HG03039 (cell line): ENCODE measurements around the gene SLC11A2.
"Not testable (repeated sequence)": the region's sequence is repeated elsewhere in the genome, so short reads cannot be mapped to it uniquely, and the experiment has no call there.

Experiments
- ATAC-seq: cut with Tn5 transposase; IDR thresholded peaks from one replicate; pipeline ENCODE4 v1.9.1; 2021; ENCODE audit warnings: mild to moderate bottlenecking, moderate library complexity; ENCODE audit not compliant: unreplicated experiment

SLC11A2 gene

DNA sequence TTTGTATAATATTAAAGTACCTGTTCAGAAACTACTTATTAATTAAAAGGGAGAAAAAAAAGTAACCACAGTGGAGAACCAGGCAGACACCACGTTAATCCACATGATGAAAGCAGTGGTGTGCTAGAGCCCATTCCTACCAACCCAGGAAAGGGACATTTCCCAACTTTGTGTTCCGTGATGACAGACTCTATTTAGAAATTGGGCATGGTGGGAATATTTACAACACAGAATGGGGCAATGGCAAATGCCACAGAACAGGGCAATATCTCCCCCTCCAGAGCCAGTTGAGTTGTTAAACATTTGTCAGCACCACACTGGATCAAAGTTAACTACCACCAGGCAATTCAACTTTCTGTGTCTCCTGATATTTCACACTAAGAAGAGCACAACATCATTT is 75.1 kb downstream of the SLC11A2 start:
- no peak for ATAC-seq

GRCh38 chr12:50949801-50950302 is 76.3 kb downstream of the SLC11A2 start:
- no peak for ATAC-seq

- no peak for ATAC-seq
Measured at GRCh38 chr12:50948798-50949197, 77.4 kb downstream of the SLC11A2 start.

DNA sequence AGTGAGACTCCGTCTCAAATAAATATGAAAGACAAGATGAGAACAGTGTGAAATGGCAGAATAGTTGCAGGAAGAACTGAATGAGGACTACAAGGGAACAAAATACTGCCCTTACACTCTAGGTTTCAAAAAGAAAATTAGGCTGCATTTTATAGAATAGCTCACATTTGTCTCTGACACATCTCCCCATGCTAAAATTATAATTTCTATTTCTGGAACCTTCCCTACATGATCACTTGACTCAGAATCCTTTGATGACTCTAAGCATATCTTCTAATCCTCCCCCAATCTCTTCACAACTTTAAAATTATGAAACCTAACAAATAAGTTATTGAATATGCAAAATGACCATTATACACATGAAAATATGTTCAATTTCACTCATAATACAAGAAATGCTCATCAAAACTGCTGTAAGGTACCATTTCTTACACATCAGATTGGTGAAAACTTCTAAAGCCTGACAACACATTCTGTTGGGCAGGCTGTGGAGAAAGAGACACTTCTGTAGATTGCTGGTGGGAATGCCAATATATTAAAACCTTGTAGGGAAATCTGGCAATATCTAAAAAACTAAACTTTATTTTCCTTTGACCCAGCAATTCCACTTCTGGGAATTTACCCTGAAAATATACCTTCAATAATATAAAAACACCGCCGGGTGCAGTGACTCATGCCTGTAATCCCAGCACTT is 78.1 kb downstream of the SLC11A2 start:
- no peak for ATAC-seq

GRCh38 chr12:50937653-50938052 is 88.5 kb downstream of the SLC11A2 start:
- no peak for ATAC-seq

DNA sequence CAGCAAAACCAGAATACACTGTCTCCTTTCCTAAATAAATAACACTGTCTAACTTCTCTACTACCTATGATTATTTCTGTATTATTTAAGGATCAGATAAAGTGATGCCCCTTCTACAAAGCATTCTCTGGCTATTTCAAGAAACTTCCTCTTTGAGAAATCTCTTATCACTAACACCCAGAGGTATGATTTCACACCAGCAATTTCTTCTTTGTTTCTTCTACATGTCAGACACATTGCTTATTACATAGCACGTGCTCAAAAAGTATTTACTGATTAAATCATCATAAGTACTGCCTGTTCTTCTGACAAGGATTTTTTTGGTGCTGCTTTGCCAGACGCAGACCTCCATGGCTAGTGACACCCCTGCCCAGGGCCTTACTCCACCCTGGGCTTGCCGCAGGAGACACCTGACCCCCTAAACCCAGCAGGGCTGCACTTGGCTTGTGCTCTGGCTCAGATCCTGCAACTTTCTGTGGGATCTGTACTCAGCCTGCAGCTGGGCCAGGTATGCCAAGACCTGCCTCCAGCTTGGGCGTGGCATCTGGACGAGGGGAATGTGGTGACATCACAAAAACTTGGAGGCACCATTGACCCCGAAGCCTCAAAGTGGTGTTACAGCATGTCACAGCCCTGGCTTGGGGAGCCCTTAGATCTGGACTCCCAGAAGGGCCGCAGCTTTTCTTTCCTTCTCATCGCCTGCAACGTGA is 89.2 kb downstream of the SLC11A2 start:
- ATAC-seq, result no peak

GRCh38 chr12:50934981-50935807 is 91.0 kb downstream of the SLC11A2 start:
- no peak for ATAC-seq

DNA sequence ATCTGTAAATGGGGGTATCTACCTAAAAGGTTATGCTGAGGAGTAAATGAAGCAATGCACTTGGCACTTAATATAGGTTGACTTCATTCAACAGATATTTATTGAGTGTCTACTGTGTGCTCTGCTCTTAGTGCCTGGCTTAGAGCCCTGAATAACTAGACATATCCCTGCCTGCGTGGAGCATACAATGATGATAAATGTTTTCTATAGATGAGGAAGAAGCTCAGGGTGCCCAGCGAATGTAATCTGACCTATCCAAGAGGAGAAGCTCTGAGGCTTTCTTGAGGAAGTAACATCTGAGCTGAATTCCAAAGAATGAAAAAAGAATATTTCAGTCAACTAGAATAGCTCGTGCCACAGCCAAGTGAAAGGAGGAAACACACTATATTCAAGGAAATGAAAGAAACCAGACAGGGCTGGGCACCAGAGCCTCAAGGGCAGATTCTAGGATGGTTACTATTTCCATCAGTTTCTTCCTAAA is 91.8 kb downstream of the SLC11A2 start:
- ATAC-seq, result no peak

DNA sequence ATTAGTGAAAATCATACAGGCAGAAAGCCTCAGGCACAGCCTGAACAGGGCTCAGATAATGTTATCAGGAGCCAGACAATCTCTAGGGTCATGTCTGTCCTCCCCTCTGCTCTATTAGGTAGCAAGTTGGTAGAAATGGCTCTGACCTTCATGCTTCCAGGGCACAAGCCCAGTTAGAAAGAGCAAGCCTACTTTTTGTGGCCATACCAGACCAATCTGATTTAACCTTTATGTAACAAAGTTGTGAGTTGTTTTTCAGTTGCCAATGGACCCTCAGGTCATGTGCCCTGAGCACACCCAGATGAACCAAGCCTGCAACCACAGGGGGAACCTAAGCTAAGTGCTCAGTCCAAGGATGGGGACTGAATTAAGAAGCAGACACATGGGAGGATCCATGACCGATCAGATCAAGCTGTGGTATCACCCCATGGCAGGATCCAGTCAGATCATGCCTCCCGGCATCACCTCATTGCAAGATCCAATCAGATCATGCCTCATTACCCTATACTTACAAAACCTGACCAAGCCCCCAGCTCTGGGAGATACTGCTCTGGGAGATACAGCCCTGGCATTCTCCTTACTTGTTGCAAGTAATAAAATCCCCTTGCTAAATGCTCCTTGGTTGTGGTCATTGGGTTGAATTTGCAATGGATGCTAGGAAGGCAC is 92.6 kb downstream of the SLC11A2 start:
- ATAC-seq, result no peak

DNA sequence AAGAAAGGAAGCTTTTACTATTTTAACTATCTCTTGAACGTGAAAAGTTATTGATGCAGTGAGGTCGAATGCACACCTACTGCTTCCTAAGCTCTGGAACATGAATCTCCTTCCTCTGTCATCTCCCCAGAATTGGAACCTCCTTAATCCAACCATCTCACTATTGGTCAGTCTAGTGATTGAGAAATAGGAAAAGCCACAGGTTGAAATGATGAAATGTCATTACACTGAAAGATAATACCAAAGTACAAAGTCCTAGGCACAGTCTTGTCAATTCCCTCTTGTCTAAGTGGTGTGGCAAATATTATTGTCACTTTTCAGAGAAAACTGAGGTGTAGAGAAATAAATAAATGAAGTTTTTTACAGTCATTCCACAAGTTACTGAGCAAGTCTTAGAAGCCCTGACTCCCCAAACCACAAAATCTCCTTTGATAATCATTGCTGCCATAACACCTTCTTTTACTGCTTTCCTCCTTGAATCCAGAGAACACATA is 93.3 kb downstream of the SLC11A2 start:
- ATAC-seq, result no peak

DNA sequence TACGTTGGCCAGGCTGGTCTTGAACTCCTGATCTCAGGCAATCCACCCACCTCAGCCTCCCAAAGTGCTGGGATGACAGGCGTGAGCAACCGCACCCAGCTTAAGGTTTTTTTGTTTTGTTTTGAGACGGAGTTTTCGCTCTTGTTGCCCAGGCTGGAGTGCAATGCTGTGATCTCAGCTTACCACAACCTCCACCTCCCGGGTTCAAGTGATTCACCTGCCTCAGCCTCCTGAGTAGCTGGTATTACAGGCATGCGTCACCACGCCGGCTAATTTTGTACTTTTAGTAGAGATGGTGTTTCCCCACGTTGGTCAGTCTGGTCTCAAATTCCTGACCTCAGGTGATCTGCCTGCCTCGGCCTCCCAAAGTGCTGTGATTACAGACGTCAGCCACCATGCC is 95.7 kb downstream of the SLC11A2 start:
- ATAC-seq, result not testable (repeated sequence)

DNA sequence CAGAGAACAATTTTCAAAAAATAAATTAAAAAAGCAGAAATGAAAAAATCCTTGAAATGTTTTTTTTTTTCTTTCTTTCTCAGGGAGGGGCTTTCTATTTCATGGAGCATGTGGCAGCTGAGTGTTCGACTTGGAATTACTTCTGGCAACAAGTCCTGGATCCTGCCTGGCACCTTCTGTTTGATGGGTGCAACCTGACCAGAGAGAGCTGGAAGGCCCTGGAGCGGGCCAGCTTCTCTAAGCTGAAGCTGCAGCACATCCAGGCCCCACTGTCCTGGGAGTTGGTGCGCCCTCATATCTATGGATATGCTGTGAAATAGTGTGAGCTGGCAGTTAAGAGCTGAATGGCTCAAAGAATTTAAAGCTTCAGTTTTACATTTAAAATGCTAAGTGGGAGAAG is 96.4 kb downstream of the SLC11A2 start:
- no peak for ATAC-seq
